ENCODE results near the gene KRTAP5-7.

- no peak for TF ChIP-seq CTCF (IDR thresholded peaks at IDR 0.05; ENCODE audit: low read length)
- no peak for TF ChIP-seq EZH2 (IDR thresholded peaks at IDR 0.05; ENCODE audit: borderline replicate concordance, low read length)
Measured at GRCh38 chr11:71555508-71555907, 28.4 kb downstream of the KRTAP5-7 start.

Data from OCI-LY1 (cell line).